Upper lobe of right lung (tissue), 1 donor: ENCODE data around the gene NCOA3. TPM values are rescaled to one million over a fixed set of nuclear protein-coding genes. Genes with fewer than 3 reads are reported as not detected.

Experiments used
- ATAC-seq: fragments of 200-7000 bp; cut with Tn5 transposase; one replicate; pipeline ENCODE4 v1.9.1; 2020; ENCODE audit warnings: mild to moderate bottlenecking, moderate library complexity
- DNase-seq: peaks from one replicate; pipeline ENCODE4 v3.0.0-alpha.2; 2020
- H3K27ac ChIP-seq: fragments of 200-600 bp; one replicate; pipeline ENCODE4 v1.8.0; 2022
- H3K27me3 ChIP-seq: fragments of 200-600 bp; one replicate; pipeline ENCODE4 v1.8.0; 2022; ENCODE audit warnings: mild to moderate bottlenecking
- H3K36me3 ChIP-seq: fragments of 200-600 bp; one replicate; pipeline ENCODE4 v1.8.0; 2022
- H3K4me1 ChIP-seq: fragments of 200-600 bp; one replicate; pipeline ENCODE4 v1.8.0; 2022
- H3K4me3 ChIP-seq: fragments of 200-600 bp; one replicate; pipeline ENCODE4 v1.8.0; 2022; ENCODE audit warnings: mild to moderate bottlenecking
- H3K9me3 ChIP-seq: fragments of 200-600 bp; one replicate; pipeline ENCODE4 v1.8.0; 2022
- intact Hi-C: fragments of 100-400 bp; cut with DNase I; formaldehyde crosslinking; loops from one replicate; pipeline ENCODE4 v1.11.0; 2022
- total RNA-seq: library from RNA; stranded (reverse); fragmentation: NEBNext Ultra II Directional; extraction: Animal tissue kit (Norgen Biotek cat#: 25700); gene quantifications from one replicate; pipeline ENCODE4 v1.2.1, GENCODE V29; 2021
- TF ChIP-seq, protein P1 (sequence below): fragments of 200-600 bp; IDR thresholded peaks from one replicate; pipeline ENCODE4 v1.8.0; 2022; ENCODE audit warnings: antibody characterized with exemption
- donor health status: DM: no; HTN: yes; CAD: no; lungs with severe emphysema.

NCOA3 gene
- total RNA-seq, 1 donor from 2014 or later, result 48.8 TPM

- ATAC-seq, result no peak
- intact Hi-C loops, result no loop called here
- peaks cover 87% of the 10 kb centered on the region for H3K36me3 ChIP-seq
Observed at GRCh38 chr20:47654370-47654769, 152.7 kb downstream of the NCOA3 start.

GRCh38 chr20:47655635-47656034 is 153.9 kb downstream of the NCOA3 start:
- intact Hi-C loops, result no loop called here
- H3K36me3 ChIP-seq, result peaks cover 85% of the 10 kb centered on the region

More at GRCh38 chr20:47654370-47654769, 152.7 kb downstream of the NCOA3 start:
- Histone ChIP-seq H3K4me3 (no peak overlapping the region), H3K4me1 (no peaks in the 10 kb centered on the region), H3K27me3 (no peaks in the 10 kb centered on the region), H3K9me3 (no peaks in the 10 kb centered on the region), H3K27ac (no peak overlapping the region)
- DNase-seq, result no peak
- TF ChIP-seq, protein P1, sequence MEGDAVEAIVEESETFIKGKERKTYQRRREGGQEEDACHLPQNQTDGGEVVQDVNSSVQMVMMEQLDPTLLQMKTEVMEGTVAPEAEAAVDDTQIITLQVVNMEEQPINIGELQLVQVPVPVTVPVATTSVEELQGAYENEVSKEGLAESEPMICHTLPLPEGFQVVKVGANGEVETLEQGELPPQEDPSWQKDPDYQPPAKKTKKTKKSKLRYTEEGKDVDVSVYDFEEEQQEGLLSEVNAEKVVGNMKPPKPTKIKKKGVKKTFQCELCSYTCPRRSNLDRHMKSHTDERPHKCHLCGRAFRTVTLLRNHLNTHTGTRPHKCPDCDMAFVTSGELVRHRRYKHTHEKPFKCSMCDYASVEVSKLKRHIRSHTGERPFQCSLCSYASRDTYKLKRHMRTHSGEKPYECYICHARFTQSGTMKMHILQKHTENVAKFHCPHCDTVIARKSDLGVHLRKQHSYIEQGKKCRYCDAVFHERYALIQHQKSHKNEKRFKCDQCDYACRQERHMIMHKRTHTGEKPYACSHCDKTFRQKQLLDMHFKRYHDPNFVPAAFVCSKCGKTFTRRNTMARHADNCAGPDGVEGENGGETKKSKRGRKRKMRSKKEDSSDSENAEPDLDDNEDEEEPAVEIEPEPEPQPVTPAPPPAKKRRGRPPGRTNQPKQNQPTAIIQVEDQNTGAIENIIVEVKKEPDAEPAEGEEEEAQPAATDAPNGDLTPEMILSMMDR, result no peak

DNA sequence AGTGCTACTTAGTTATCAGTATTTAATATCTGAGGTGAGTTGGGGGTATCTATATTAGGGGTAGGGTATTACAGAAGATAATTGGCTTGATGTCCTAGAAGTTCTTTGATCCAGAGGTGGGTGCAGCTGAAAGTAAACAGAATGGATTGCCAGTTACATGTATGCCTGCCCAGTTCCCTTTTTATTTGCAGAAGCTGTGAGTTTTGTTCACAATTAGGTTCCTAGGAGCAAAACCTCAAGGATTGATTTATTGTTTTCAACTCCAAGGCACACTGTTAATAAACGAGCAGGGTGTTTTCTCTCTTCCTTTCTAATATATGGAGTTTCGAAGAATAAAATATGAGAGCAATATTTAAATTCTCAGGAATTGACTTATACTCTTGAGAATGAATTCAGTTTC is 154.6 kb downstream of the NCOA3 start:
- no peaks in the 10 kb centered on the region for H3K27me3 ChIP-seq
- no peaks in the 10 kb centered on the region for H3K9me3 ChIP-seq
- ATAC-seq, result no peak
- no peak for DNase-seq
- TF ChIP-seq, protein P1, result no peak
- no peak overlapping the region for H3K27ac ChIP-seq
- H3K4me1 ChIP-seq, result no peaks in the 10 kb centered on the region
- peaks cover 78% of the 10 kb centered on the region for H3K36me3 ChIP-seq
- no peak overlapping the region for H3K4me3 ChIP-seq
- intact Hi-C loops, result no loop called here

More at GRCh38 chr20:47655635-47656034, 153.9 kb downstream of the NCOA3 start:
- no peak overlapping the region for H3K4me3 ChIP-seq
- H3K27ac ChIP-seq, result no peak overlapping the region
- H3K4me1 ChIP-seq, result no peaks in the 10 kb centered on the region
- DNase-seq (no peak), ATAC-seq (no peak)
- H3K9me3 ChIP-seq, result no peaks in the 10 kb centered on the region
- TF ChIP-seq, protein P1, result no peak
- H3K27me3 ChIP-seq, result no peaks in the 10 kb centered on the region

DNA sequence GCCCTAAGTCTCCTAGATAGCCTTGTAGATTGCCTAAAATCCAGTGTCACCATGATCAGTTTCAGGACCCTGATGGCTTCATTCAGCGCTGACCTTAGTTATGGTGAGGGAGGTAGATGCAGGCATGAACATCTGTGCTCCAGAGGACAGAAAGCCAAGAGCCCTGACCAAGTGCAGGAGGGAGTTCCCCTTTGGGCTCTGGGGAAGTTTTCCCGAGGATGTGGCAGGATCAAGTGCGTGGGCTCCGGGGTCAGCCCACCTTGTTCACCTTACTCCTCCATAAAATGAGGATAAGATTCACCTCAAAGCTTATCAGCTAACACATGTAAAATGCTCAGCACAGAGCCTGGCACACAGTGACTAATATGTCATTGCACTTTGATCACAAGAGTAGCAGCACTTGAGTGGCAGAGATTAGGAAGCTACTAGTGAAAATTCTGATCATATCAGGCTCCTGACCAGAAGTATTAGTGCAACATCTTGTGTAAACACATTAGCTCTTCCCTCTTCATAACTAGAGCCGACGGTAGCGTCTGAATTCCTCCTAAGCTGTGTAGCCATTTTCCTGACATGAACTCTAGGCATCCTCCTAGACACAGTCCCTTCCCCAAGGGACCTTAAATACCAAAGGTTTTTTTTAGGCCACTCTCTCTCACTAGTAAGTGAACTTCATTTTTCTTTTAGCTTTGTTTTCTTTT is 158.4 kb downstream of the NCOA3 start:
- DNase-seq, result no peak
- peaks cover 41% of the 10 kb centered on the region for H3K36me3 ChIP-seq
- intact Hi-C loops, result loop anchor here (10.0 kb wide), 1 partner anchor 965 kb away; no protein-coding TSS in a partner anchor
- H3K4me3 ChIP-seq, result no peak overlapping the region
- no peaks in the 10 kb centered on the region for H3K9me3 ChIP-seq
- H3K27me3 ChIP-seq, result no peaks in the 10 kb centered on the region
- H3K27ac ChIP-seq, result no peak overlapping the region
- TF ChIP-seq, protein P1, result no peak
- ATAC-seq, result no peak
- H3K4me1 ChIP-seq, result peaks cover 7% of the 10 kb centered on the region

DNA sequence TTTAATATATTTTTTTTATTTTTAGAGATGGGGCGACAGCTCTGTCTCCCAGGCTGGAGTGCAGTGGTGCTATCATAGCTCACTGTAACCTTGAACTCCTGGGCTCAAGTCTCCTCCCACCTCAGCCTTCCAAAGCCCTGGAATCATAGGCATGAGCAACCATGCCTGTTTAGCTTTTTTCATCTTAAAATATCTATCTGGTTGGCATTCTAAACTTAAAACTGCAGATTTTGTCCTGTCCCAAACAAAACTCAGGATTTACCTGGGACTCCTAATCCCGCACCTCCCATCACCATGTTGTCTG is 158.9 kb downstream of the NCOA3 start:
- DNase-seq (no peak), ATAC-seq (no peak)
- Histone ChIP-seq H3K4me3 (no peak overlapping the region), H3K9me3 (no peaks in the 10 kb centered on the region), H3K36me3 (peaks cover 36% of the 10 kb centered on the region), H3K27me3 (no peaks in the 10 kb centered on the region), H3K4me1 (peaks cover 7% of the 10 kb centered on the region), H3K27ac (no peak overlapping the region)
- intact Hi-C loops, result loop anchor here (10.0 kb wide), 1 partner anchor 964 kb away; no protein-coding TSS in a partner anchor
- TF ChIP-seq, protein P1, result no peak
